ENCODE measurements around the gene DLGAP4. TPM values are rescaled to one million over a fixed set of nuclear protein-coding genes. Genes with fewer than 3 reads are reported as not detected.

The DLGAP4 gene
- polyA plus RNA-seq, 2 of the 4 experiments (the other 2 are of a cell fraction): 11.9 to 36.7 TPM

DNA sequence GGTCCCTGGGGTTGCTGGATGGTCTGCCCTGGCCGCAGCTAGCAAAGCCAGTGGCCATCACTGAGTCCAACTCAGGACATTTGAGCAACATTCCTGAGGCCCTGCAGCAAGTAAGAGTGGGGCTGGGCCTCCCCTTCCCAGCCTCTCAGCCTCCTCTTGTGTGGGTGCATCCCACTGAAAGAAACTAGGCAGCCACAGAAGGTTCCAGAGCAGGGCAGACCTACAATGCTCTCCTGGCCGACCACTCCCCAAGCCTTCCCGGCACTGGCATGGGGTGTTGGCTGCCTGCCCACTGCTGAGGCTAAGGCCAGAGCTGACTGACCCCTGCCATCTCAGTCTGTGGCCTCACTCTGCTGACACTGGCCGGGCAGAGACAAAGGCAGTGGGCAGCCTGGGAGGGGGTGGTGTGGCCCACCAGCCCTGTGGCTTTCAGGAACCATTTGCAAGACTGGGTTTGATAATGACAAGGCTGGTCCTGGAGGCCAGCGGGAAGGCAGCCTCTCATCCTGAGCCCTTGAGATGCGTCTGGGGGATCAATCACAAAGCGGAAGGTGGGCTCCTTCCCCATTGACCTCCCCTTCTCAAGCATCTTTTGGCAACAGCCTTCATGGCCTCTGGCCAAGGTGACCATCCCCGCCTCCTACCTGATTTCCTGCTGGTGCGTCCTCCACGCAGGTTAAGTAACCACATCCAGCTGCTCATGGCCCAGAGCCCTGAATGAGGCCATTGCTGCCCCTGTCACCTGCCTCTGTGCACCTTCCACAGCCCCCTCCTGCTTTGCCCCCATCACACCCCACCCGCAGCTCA lies 9.6 kb downstream of the DLGAP4 start:
- ATAC-seq (peak; percentile 12 to 43; a peak in 4 of 6 replicates), FAIRE-seq (no peak), DNase-seq (ENCODE audit: low read depth in 1 of 2, low spot score in 1 of 2) (no peak)
- H3K4me2 ChIP-seq: no peak overlapping the region
- POLR2A ChIA-PET: no interaction called here
- 75% methylated on average over 10 of the region's 11 CpGs for WGBS (ENCODE audit: missing lambda C conversion rate)
- H3K4me1 ChIP-seq: no peaks in the 10 kb centered on the region
- no peaks in the 10 kb centered on the region for H3K9me3 ChIP-seq
- CTCF ChIA-PET: no interaction called here
- no peak for TF ChIP-seq HDAC2 (IDR thresholded peaks at IDR 0.05)
- no peak for TF ChIP-seq CBX2 (IDR thresholded peaks at IDR 0.05; ENCODE audit: borderline replicate concordance, low read depth)
- no peak for TF ChIP-seq RCOR1 (IDR thresholded peaks at IDR 0.05; ENCODE audit: low read depth, low read length)
- no peak for TF ChIP-seq NFE2L2 (conservative IDR thresholded peaks at IDR 0.05; ENCODE audit: low read length)
- no peak for TF ChIP-seq ZC3H11A (IDR thresholded peaks at IDR 0.05)
- no peak for TF ChIP-seq FOSB (CRISPR knock-in tag; IDR thresholded peaks at IDR 0.05)
- TF ChIP-seq HOXA7 (CRISPR knock-in tag; IDR thresholded peaks at IDR 0.05): no peak
- TF ChIP-seq ZFP36 (IDR thresholded peaks at IDR 0.05; ENCODE audit: borderline replicate concordance, partially characterized antibody): no peak
- no peak for TF ChIP-seq HEYL (CRISPR knock-in tag; IDR thresholded peaks at IDR 0.05)
- TF ChIP-seq HOXB5 (CRISPR knock-in tag; IDR thresholded peaks at IDR 0.05): no peak
- TF ChIP-seq RNF2 (IDR thresholded peaks at IDR 0.05; ENCODE audit: borderline replicate concordance, low read depth): no peak
- TF ChIP-seq ESRRA (IDR thresholded peaks at IDR 0.05; ENCODE audit: borderline replicate concordance, low read length): no peak
- TF ChIP-seq RARB (CRISPR knock-in tag; IDR thresholded peaks at IDR 0.05): no peak
- TF ChIP-seq USF2 (IDR thresholded peaks at IDR 0.05): no peak
- TF ChIP-seq EHMT2 (IDR thresholded peaks at IDR 0.05; ENCODE audit: low read depth): no peak
- TF ChIP-seq RAD21 (conservative IDR thresholded peaks at IDR 0.05 in 1 of 2, IDR thresholded peaks at IDR 0.05 in 1 of 2): no peak
- no peak for TF ChIP-seq NR3C1 (IDR thresholded peaks at IDR 0.05)
- TF ChIP-seq SMC3 (IDR thresholded peaks at IDR 0.05): no peak
- no peak for TF ChIP-seq POLR2A (IDR thresholded peaks at IDR 0.05; ENCODE audit: low read length)
- no peak overlapping the region for H3K27ac ChIP-seq
- H3K4me3 ChIP-seq: no peak overlapping the region

DNA sequence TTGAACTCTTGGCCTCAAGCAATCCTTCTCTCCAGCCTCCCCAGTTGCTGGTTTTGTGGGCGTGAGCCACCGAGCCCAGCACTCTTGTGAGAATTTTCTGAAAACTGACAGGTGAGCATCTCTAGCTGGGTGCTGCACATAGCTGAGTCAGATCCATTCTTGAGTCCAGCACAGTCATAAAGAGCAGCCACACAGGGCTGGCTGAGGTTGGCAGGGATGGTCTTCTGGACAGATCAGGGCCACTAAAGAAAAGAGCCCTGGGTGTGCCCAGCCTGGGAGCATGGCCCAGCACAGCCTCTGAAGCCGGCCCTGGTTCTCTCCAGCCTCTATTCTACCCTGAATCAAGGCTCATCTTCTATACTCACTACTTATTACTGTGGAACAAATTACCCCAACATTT lies 11.5 kb downstream of the DLGAP4 start:
- CTCF ChIA-PET: interaction anchor here (0.6 kb wide), 1 partner anchor 240 kb away, joined by 3 read pairs; no protein-coding TSS in a partner anchor

More for the DNA sequence above, 11.5 kb downstream of the DLGAP4 start:
- Histone ChIP-seq H3K4me2 (no peak overlapping the region), H3K4me3 (no peak overlapping the region), H3K27ac (no peak overlapping the region), H3K9me3 (no peaks in the 10 kb centered on the region), H3K4me1 (no peaks in the 10 kb centered on the region)
- POLR2A ChIA-PET: no interaction called here
- ATAC-seq (peak in 1 of 2 experiments; percentile 23; a peak in 3 of 6 replicates), FAIRE-seq (no peak), DNase-seq (ENCODE audit: low read depth in 1 of 2, low spot score in 1 of 2) (no peak)
- TF ChIP-seq NFE2L2 (conservative IDR thresholded peaks at IDR 0.05; ENCODE audit: low read length) (no peak), ESRRA (IDR thresholded peaks at IDR 0.05; ENCODE audit: borderline replicate concordance, low read length) (no peak), SMC3 (IDR thresholded peaks at IDR 0.05) (no peak), HOXB5 (CRISPR knock-in tag; IDR thresholded peaks at IDR 0.05) (no peak), KDM5A (IDR thresholded peaks at IDR 0.05) (no peak), FOSB (CRISPR knock-in tag; IDR thresholded peaks at IDR 0.05) (no peak), NPAS2 (CRISPR knock-in tag; IDR thresholded peaks at IDR 0.05; ENCODE audit: borderline replicate concordance) (no peak), POLR2AphosphoS2 (conservative IDR thresholded peaks at IDR 0.05; ENCODE audit: low read length) (no peak), EHMT2 (IDR thresholded peaks at IDR 0.05; ENCODE audit: low read depth) (no peak), RAD21 (conservative IDR thresholded peaks at IDR 0.05 in 1 of 2, IDR thresholded peaks at IDR 0.05 in 1 of 2) (no peak), KDM1A (IDR thresholded peaks at IDR 0.05; ENCODE audit: low read depth) (no peak), CTCF (IDR thresholded peaks at IDR 0.05) (no peak), TP53 (CRISPR knock-in tag; IDR thresholded peaks at IDR 0.05) (no peak), PHF8 (IDR thresholded peaks at IDR 0.05; ENCODE audit: borderline replicate concordance, low read depth) (no peak), ELK1 (IDR thresholded peaks at IDR 0.05; ENCODE audit: low read depth, low read length) (no peak), JUN (IDR thresholded peaks at IDR 0.05) (no peak)
- TF ChIP-seq, protein P1, sequence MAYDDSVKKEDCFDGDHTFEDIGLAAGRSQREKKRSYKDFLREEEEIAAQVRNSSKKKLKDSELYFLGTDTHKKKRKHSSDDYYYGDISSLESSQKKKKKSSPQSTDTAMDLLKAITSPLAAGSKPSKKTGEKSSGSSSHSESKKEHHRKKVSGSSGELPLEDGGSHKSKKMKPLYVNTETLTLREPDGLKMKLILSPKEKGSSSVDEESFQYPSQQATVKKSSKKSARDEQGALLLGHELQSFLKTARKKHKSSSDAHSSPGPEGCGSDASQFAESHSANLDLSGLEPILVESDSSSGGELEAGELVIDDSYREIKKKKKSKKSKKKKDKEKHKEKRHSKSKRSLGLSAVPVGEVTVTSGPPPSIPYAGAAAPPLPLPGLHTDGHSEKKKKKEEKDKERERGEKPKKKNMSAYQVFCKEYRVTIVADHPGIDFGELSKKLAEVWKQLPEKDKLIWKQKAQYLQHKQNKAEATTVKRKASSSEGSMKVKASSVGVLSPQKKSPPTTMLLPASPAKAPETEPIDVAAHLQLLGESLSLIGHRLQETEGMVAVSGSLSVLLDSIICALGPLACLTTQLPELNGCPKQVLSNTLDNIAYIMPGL (CRISPR knock-in tag; IDR thresholded peaks at IDR 0.05; ENCODE audit: borderline replicate concordance): no peak
- WGBS (ENCODE audit: missing lambda C conversion rate): 64% methylated on average over 3 of the region's 3 CpGs
